Right renal pelvis (tissue), 4 donors: ENCODE measurements around the gene EML4. TPM values are rescaled to one million over a fixed set of nuclear protein-coding genes. Genes with fewer than 3 reads are reported as not detected.

Experiments used
- DNase-seq, 4 donors: peaks; one replicate each; pipeline ENCODE4 v3.0.0-alpha.2; 2013; ENCODE audit warnings: low read depth in 4 of 4, low spot score in 3 of 4, missing footprints in 1 of 4
- polyA plus RNA-seq, 4 donors: library from polyadenylated mRNA; unstranded; fragments of 120-200 nt; gene quantifications; one replicate each; pipeline ENCODE4 v1.2.1, GENCODE V29; 2013; ENCODE audit not compliant: insufficient read length in 4 of 4

Gene EML4
- polyA plus RNA-seq, 4 donors: 91.4 to 124 (median 114) TPM

GRCh38 chr2:42293019-42293418 lies 123.9 kb downstream of the EML4 start:
- DNase-seq: no peak

GRCh38 chr2:42296226-42296625 lies 127.1 kb downstream of the EML4 start:
- no peak for DNase-seq

- no peak for DNase-seq
Measured at GRCh38 chr2:42297322-42297936, 128.3 kb downstream of the EML4 start.

- DNase-seq: no peak
Measured at GRCh38 chr2:42298132-42298531, 129.0 kb downstream of the EML4 start.

GRCh38 chr2:42298996-42299754 lies 130.0 kb downstream of the EML4 start:
- no peak for DNase-seq

GRCh38 chr2:42300527-42300926 lies 131.4 kb downstream of the EML4 start:
- DNase-seq: no peak

- DNase-seq: no peak
Measured at GRCh38 chr2:42303252-42303651, 134.1 kb downstream of the EML4 start.

GRCh38 chr2:42304059-42304713 lies 135.0 kb downstream of the EML4 start:
- no peak for DNase-seq

- DNase-seq: no peak
Measured at GRCh38 chr2:42307180-42307579, 138.0 kb downstream of the EML4 start.

GRCh38 chr2:42309366-42309765 lies 140.2 kb downstream of the EML4 start:
- no peak for DNase-seq

GRCh38 chr2:42310007-42310515 lies 140.9 kb downstream of the EML4 start:
- no peak for DNase-seq

- DNase-seq: no peak
Measured at GRCh38 chr2:42312106-42312505, 143.0 kb downstream of the EML4 start.

GRCh38 chr2:42314892-42315468 lies 145.8 kb downstream of the EML4 start:
- no peak for DNase-seq

- DNase-seq: no peak
Measured at GRCh38 chr2:42315844-42316470, 146.8 kb downstream of the EML4 start.

- DNase-seq: no peak
Measured at GRCh38 chr2:42316910-42317309, 147.8 kb downstream of the EML4 start.

- DNase-seq: no peak
Measured at GRCh38 chr2:42317486-42317885, 148.3 kb downstream of the EML4 start.

- no peak for DNase-seq
Measured at GRCh38 chr2:42317945-42318344, 148.8 kb downstream of the EML4 start.

- no peak for DNase-seq
Measured at GRCh38 chr2:42319265-42319664, 150.1 kb downstream of the EML4 start.

- no peak for DNase-seq
Measured at GRCh38 chr2:42321452-42322064, 152.4 kb downstream of the EML4 start.

GRCh38 chr2:42324244-42324643 lies 155.1 kb downstream of the EML4 start:
- no peak for DNase-seq
